ENCODE measurements around the gene GMPR2. TPM values are rescaled to one million over a fixed set of nuclear protein-coding genes. Genes with fewer than 3 reads are reported as not detected.
"Not testable (repeated sequence)": the region's sequence is repeated elsewhere in the genome, so short reads cannot be mapped to it uniquely, and the experiment has no call there.

GMPR2 gene
- total and polyA plus RNA-seq, 2 experiments from 2014 or later = 69.6 to 83.4 TPM

- no peaks in the 10 kb centered on the region for H3K9me2 ChIP-seq (replicated peaks; ENCODE audit: insufficient read depth)
- no peaks in the 10 kb centered on the region for H3K36me3 ChIP-seq (replicated peaks; ENCODE audit: insufficient read depth, low read depth)
- WGBS (ENCODE audit: low lambda C conversion rate, missing lambda C conversion rate) = 94% methylated on average over 4 of the region's 4 CpGs
- H3K4me2 ChIP-seq = no peak overlapping the region
- no peak overlapping the region for H3K4me3 ChIP-seq
- H3K9me3 ChIP-seq (ENCODE audit: low read depth) = no peaks in the 10 kb centered on the region
- TF ChIP-seq EZH2phosphoT487 (IDR thresholded peaks at IDR 0.05; ENCODE audit: low read depth, severe bottlenecking, unreplicated experiment) = no peak
- TF ChIP-seq CTCF (IDR thresholded peaks at IDR 0.05; ENCODE audit: poor library complexity) = no peak
- TF ChIP-seq EZH2 (IDR thresholded peaks at IDR 0.05; ENCODE audit: borderline replicate concordance) = no peak
- no peak overlapping the region for H3K27ac ChIP-seq
- no peak overlapping the region for H2AFZ ChIP-seq
- H3K27me3 ChIP-seq = no peaks in the 10 kb centered on the region
- peaks cover 3% of the 10 kb centered on the region for H3K4me1 ChIP-seq (ENCODE audit: insufficient read depth)
- H3K79me2 ChIP-seq = peaks cover 53% of the 10 kb centered on the region
- H4K20me1 ChIP-seq (ENCODE audit: insufficient read depth, poor library complexity, severe bottlenecking) = peaks cover 5% of the 10 kb centered on the region
- no peak for DNase-seq (ENCODE audit: low spot score)
Measured at GRCh38 chr14:24219080-24219479, 13.6 kb upstream of the GMPR2 start.

GRCh38 chr14:24219521-24219920 lies 13.2 kb upstream of the GMPR2 start:
- Histone ChIP-seq H3K36me3 (replicated peaks; ENCODE audit: insufficient read depth, low read depth) (no peaks in the 10 kb centered on the region), H3K9me3 (ENCODE audit: low read depth) (no peaks in the 10 kb centered on the region), H3K27ac (no peak overlapping the region), H2AFZ (no peak overlapping the region), H3K4me3 (no peak overlapping the region), H3K4me2 (no peak overlapping the region), H3K4me1 (ENCODE audit: insufficient read depth) (no peaks in the 10 kb centered on the region), H3K79me2 (peaks cover 56% of the 10 kb centered on the region), H3K9me2 (replicated peaks; ENCODE audit: insufficient read depth) (no peaks in the 10 kb centered on the region), H3K27me3 (no peaks in the 10 kb centered on the region), H4K20me1 (ENCODE audit: insufficient read depth, poor library complexity, severe bottlenecking) (peaks cover 5% of the 10 kb centered on the region)
- whole genome bisulfite sequencing (ENCODE audit: low lambda C conversion rate, missing lambda C conversion rate) = 61% methylated on average over 3 of the region's 3 CpGs
- DNase-seq (ENCODE audit: low spot score) = no peak
- TF ChIP-seq EZH2 (IDR thresholded peaks at IDR 0.05; ENCODE audit: borderline replicate concordance) = no peak
- TF ChIP-seq CTCF (IDR thresholded peaks at IDR 0.05; ENCODE audit: poor library complexity) = no peak
- TF ChIP-seq EZH2phosphoT487 (IDR thresholded peaks at IDR 0.05; ENCODE audit: low read depth, severe bottlenecking, unreplicated experiment) = no peak

GRCh38 chr14:24222987-24223386 lies 9.7 kb upstream of the GMPR2 start:
- DNase-seq (ENCODE audit: low spot score); H3K4me3 ChIP-seq; H3K27ac ChIP-seq; H3K9me2 ChIP-seq (replicated peaks; ENCODE audit: insufficient read depth); H3K4me2 ChIP-seq; H3K9me3 ChIP-seq (ENCODE audit: low read depth); H3K4me1 ChIP-seq (ENCODE audit: insufficient read depth); H3K36me3 ChIP-seq (replicated peaks; ENCODE audit: insufficient read depth, low read depth); H2AFZ ChIP-seq; H4K20me1 ChIP-seq (ENCODE audit: insufficient read depth, poor library complexity, severe bottlenecking); H3K27me3 ChIP-seq: not testable (repeated sequence)
- peaks cover 90% of the 10 kb centered on the region for H3K79me2 ChIP-seq
- WGBS (ENCODE audit: low lambda C conversion rate, missing lambda C conversion rate) = 99% methylated on average over 4 of the region's 4 CpGs

- WGBS (ENCODE audit: low lambda C conversion rate, missing lambda C conversion rate) = 97% methylated on average over 7 of the region's 7 CpGs
- no peak for DNase-seq (ENCODE audit: low spot score)
- Histone ChIP-seq H3K27ac (no peak overlapping the region), H3K79me2 (peaks cover 96% of the 10 kb centered on the region), H2AFZ (no peak overlapping the region), H3K36me3 (replicated peaks; ENCODE audit: insufficient read depth, low read depth) (no peaks in the 10 kb centered on the region), H3K9me2 (replicated peaks; ENCODE audit: insufficient read depth) (no peaks in the 10 kb centered on the region), H3K9me3 (ENCODE audit: low read depth) (no peaks in the 10 kb centered on the region), H4K20me1 (ENCODE audit: insufficient read depth, poor library complexity, severe bottlenecking) (peaks cover 5% of the 10 kb centered on the region), H3K4me1 (ENCODE audit: insufficient read depth) (no peaks in the 10 kb centered on the region), H3K4me3 (no peak overlapping the region), H3K4me2 (no peak overlapping the region), H3K27me3 (no peaks in the 10 kb centered on the region)
- no peak for TF ChIP-seq EZH2 (IDR thresholded peaks at IDR 0.05; ENCODE audit: borderline replicate concordance)
- TF ChIP-seq EZH2phosphoT487 (IDR thresholded peaks at IDR 0.05; ENCODE audit: low read depth, severe bottlenecking, unreplicated experiment) = no peak
- no peak for TF ChIP-seq CTCF (IDR thresholded peaks at IDR 0.05; ENCODE audit: poor library complexity)
Measured at GRCh38 chr14:24224618-24225071, 8.1 kb upstream of the GMPR2 start.

Data from hepatocyte (in vitro differentiated cells).